HepG2 (cell line): Measurements from ENCODE around the gene PHEX. TPM values are rescaled to one million over a fixed set of nuclear protein-coding genes. Genes with fewer than 3 reads are reported as not detected.

Experiments
- ATAC-seq: fragments of 200-7000 bp; cut with Tn5 transposase; 3 replicates; pipeline ENCODE4 v1.9.1; 2020; ENCODE audit warnings: mild to moderate bottlenecking, moderate library complexity
- BruUV-seq: library from RNA; stranded (reverse); fragments of 400-500 nt; replicated peaks from 2 replicates; lab custom pipeline; 2021; lab: Mats Ljungman, UMichigan
- CTCF ChIA-PET: fragments of 300-600 bp; formaldehyde crosslinking; extraction: SDS; loops from one replicate; lab custom pipeline; 2021; ENCODE audit warnings: low total read pairs, inconsistent platforms, low intra/inter-chr PET ratio; lab: Yijun Ruan, JAX
- POLR2A ChIA-PET: fragments of 350-600 bp; sonication (Branson Sonifier 250); formaldehyde crosslinking; loops from one replicate; lab custom pipeline; 2020; ENCODE audit warnings: antibody characterized with exemption, inconsistent platforms; lab: Yijun Ruan, JAX
- DNase-seq: peaks from one replicate; pipeline ENCODE4 v3.0.0-alpha.2; 2015; ENCODE audit warnings: low spot score
- FAIRE-seq: peaks from 3 replicates; lab custom pipeline; 2011; peaks lifted over from hg19 to GRCh38; lab: Jason Lieb, UNC
- H2AFZ ChIP-seq: one replicate; pipeline ENCODE4 v1.6.1; 2011; ENCODE audit warnings: low read length, inconsistent platforms
- H3K27ac ChIP-seq: fragments of 300-600 bp; 3 replicates; pipeline ENCODE4 v1.8.0; 2011; ENCODE audit warnings: mixed run types, mild to moderate bottlenecking, mixed read lengths, low read length, inconsistent platforms; ENCODE audit not compliant: insufficient read depth; ENCODE audit errors: extremely low read length
- H3K27me3 ChIP-seq, 2 experiments: fragments of 200-600 bp in 1 of 2; 2 replicates in 1 of 2; 3 replicates in 1 of 2; pipeline versions ENCODE4 v1.6.0 to v1.8.0; 2011; ENCODE audit warnings: low read length in 2 of 2, mild to moderate bottlenecking in 2 of 2, moderate library complexity in 2 of 2, inconsistent platforms in 1 of 2; ENCODE audit not compliant: insufficient read depth in 2 of 2, control insufficient read depth in 1 of 2
- H3K36me3 ChIP-seq, 2 experiments: fragments of 200-600 bp in 1 of 2; replicated peaks in 1 of 2; 2 replicates in 1 of 2; 3 replicates in 1 of 2; pipeline versions ENCODE4 v1.5.1 to v1.8.0; 2011; ENCODE audit warnings: low read length in 2 of 2, inconsistent platforms in 1 of 2; ENCODE audit not compliant: insufficient read depth in 2 of 2, control insufficient read depth in 1 of 2
- H3K4me1 ChIP-seq: 2 replicates; pipeline ENCODE4 v1.5.1; 2012; ENCODE audit warnings: low read length, inconsistent platforms; ENCODE audit not compliant: insufficient read depth
- H3K4me2 ChIP-seq: 2 replicates; pipeline ENCODE4 v1.6.0; 2011; ENCODE audit warnings: low read depth, low read length, inconsistent platforms
- H3K4me3 ChIP-seq, 3 experiments: fragments of 200-600 bp in 1 of 3; sonication (generic), shearing (Covaris generic) in 1 of 3; replicated peaks in 1 of 3; 2 replicates each; pipeline ENCODE4 v1.5.1; 2011 to 2016; ENCODE audit warnings: low read length in 3 of 3, inconsistent platforms in 2 of 3, low read depth in 2 of 3, mild to moderate bottlenecking in 2 of 3, control low read depth in 1 of 3, mixed read lengths in 1 of 3; ENCODE audit not compliant: insufficient read depth in 1 of 3
- H3K79me2 ChIP-seq: one replicate; pipeline ENCODE4 v1.6.1; 2011; ENCODE audit warnings: low read length, inconsistent platforms; ENCODE audit not compliant: insufficient read depth
- H3K9ac ChIP-seq: 2 replicates; pipeline ENCODE4 v1.6.0; 2011; ENCODE audit warnings: mild to moderate bottlenecking, low read depth, low read length, inconsistent platforms; ENCODE audit not compliant: insufficient read depth
- H3K9me3 ChIP-seq: 2 replicates; pipeline ENCODE4 v1.5.1; 2012; ENCODE audit warnings: mild to moderate bottlenecking, low read length
- H4K20me1 ChIP-seq: 2 replicates; pipeline ENCODE4 v1.6.0; 2011; ENCODE audit warnings: inconsistent platforms, mild to moderate bottlenecking, low read length, moderate library complexity; ENCODE audit not compliant: insufficient read depth
- EED ChIP-seq: sonication (generic); formaldehyde crosslinking; IDR thresholded peaks from 2 replicates; pipeline ENCODE4 v1.5.0; 2020; ENCODE audit warnings: mild to moderate bottlenecking, missing genetic modification reagents
- HHEX ChIP-seq: IDR thresholded peaks from 2 replicates; pipeline ENCODE4 v1.6.1; 2016; ENCODE audit warnings: control low read depth
- HNF4A ChIP-seq: sonication (generic); formaldehyde crosslinking; IDR thresholded peaks from 2 replicates; pipeline ENCODE4 v1.4.0; 2020; ENCODE audit warnings: missing genetic modification reagents
- NKX3-1 ChIP-seq: sonication (generic); formaldehyde crosslinking; IDR thresholded peaks from 2 replicates; pipeline ENCODE4 v1.5.0; 2020; ENCODE audit warnings: missing genetic modification reagents
- RFX1 ChIP-seq: fragments of 450-650 bp; IDR thresholded peaks from 2 replicates; pipeline ENCODE4 v1.6.1; 2017
- ZBTB21 ChIP-seq: sonication (generic); formaldehyde crosslinking; IDR thresholded peaks from 2 replicates; pipeline ENCODE4 v1.4.0; 2020; ENCODE audit warnings: missing genetic modification reagents
- ZFY ChIP-seq: sonication (generic); formaldehyde crosslinking; IDR thresholded peaks from 2 replicates; pipeline ENCODE4 v1.4.0; 2020; ENCODE audit warnings: missing genetic modification reagents
- WGBS: methylation state at CpG from one replicate; pipeline ENCODE4 v1.1.6; 2017; ENCODE audit warnings: low lambda C conversion rate; 5-methylcytosine and 5-hydroxymethylcytosine counted together
- in situ Hi-C: cut with HindIII; loops from 2 replicates; pipeline ENCODE4 v1.10.0; 2017; ENCODE audit warnings: low pct_unique_long_range_greater_than_20kb; ENCODE audit not compliant: extremely low pct_ligation_motif_present
- intact Hi-C: fragments of 100-400 bp; cut with micrococcal nuclease; formaldehyde crosslinking; loops from one replicate; pipeline ENCODE4 v1.10.0; 2022; ENCODE audit not compliant: unreplicated experiment
- polyA plus RNA-seq, 8 experiments: library from polyadenylated mRNA; depleted of rRNA in 3 of 8; stranded (reverse) in 7 of 8; unstranded in 1 of 8; fragments of >200 nt; fragmentation: Illumina TruSeq in 4 of 8; extraction: Trizol in 4 of 8; gene quantifications; 2 replicates each; pipeline versions ENCODE4 v1.2.1 to v1.2.3, GENCODE V29; 2011 to 2016; ENCODE audit warnings: low read depth in 4 of 8, missing spikeins in 1 of 8, mixed read lengths in 1 of 8; ENCODE audit not compliant: insufficient read depth in 1 of 8
- total RNA-seq, 5 experiments: library from RNA; depleted of rRNA; stranded (reverse); fragments of >200 nt; fragmentation: Illumina TruSeq; extraction: Trizol; gene quantifications; 2 replicates each; pipeline ENCODE4 v1.2.3, GENCODE V29; 2016; ENCODE audit warnings: low read depth in 1 of 5

PHEX gene
- total and polyA plus RNA-seq, 2 of the 13 experiments (the other 11 are each of a cell fraction or from before 2014, with no cell fraction given): 0.01 to 0.27 TPM

DNA sequence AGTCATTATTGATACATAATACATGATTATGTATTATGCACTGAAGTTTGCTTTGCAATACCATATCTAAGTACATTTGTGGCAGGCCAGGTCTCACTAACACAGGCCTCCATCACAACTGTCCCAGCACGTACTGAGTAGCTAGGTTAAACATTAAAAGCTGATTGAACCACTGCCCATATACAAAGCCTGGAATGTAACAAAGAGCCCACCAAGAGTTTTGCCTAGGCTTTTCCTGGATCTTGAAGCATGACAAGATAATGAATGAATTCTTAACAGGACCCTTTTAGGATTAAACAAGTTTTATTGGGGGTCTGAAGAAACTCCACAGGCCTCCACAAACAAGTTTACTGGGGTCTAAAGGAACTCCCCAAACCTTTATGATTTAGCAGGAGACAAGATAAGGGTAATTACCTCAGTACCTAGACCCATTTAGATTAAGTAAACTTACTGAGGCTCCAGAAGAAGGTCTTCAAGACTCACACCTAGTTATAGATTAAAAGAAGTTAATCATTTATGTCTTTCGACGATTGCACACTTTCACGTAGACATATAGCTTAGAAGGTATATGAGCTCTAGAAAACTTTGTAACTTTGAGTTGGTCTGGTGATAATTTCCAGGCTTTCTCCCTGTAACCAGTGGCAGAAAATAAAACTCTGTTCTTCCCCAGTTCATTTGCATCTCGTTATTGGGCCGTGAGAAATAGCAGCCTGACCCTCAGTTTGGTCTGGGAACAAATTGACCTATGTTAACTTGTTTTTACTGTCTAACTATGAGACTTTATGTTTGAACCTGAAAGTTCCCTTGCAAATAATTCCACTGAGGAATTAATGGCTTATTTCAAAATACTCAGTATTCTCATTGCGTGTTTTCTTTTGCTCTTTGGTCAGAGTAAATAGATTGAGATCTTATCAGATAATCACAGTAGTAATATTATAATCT, 84.8 kb downstream of the PHEX start:
- Histone ChIP-seq H3K27me3 (no peaks in the 10 kb centered on the region), H4K20me1 (no peaks in the 10 kb centered on the region), H3K9me3 (no peaks in the 10 kb centered on the region), H3K4me3 (no peak overlapping the region), H3K9ac (no peak overlapping the region), H3K36me3 (no peaks in the 10 kb centered on the region), H3K4me1 (peaks cover 17% of the 10 kb centered on the region), H3K27ac (no peak overlapping the region), H2AFZ (no peak overlapping the region), H3K4me2 (no peak overlapping the region), H3K79me2 (no peaks in the 10 kb centered on the region)
- TF ChIP-seq ZBTB21 (no peak), HNF4A (CRISPR knock-in tag) (no peak), NKX3-1 (CRISPR knock-in tag) (no peak), EED (no peak), HHEX (CRISPR knock-in tag) (no peak)
- DNase-seq (no peak), ATAC-seq (peak; percentile 56; the same call in 2 of the 3 replicates), FAIRE-seq (peak; percentile 58)
- CTCF ChIA-PET: no interaction called here
- intact Hi-C loops: no loop called here
- BruUV-seq: no TSS peak
- in situ Hi-C loops: no loop called here
- 8% methylated on average over 7 of the region's 7 CpGs for WGBS
- POLR2A ChIA-PET: no interaction called here

GRCh38 chrX:22117633-22118032, 85.5 kb downstream of the PHEX start:
- ChIA-PET POLR2A (no interaction called here), CTCF (no interaction called here)
- Histone ChIP-seq H4K20me1 (no peaks in the 10 kb centered on the region), H3K9ac (no peak overlapping the region), H3K4me2 (no peak overlapping the region), H3K27me3 (no peaks in the 10 kb centered on the region), H3K9me3 (no peaks in the 10 kb centered on the region), H2AFZ (no peak overlapping the region), H3K79me2 (no peaks in the 10 kb centered on the region), H3K4me1 (peaks cover 17% of the 10 kb centered on the region), H3K27ac (no peak overlapping the region), H3K36me3 (no peaks in the 10 kb centered on the region), H3K4me3 (no peak overlapping the region)
- no peak for DNase-seq
- WGBS: 34% methylated on average over 2 of the region's 2 CpGs
- in situ Hi-C loops (no loop called here), intact Hi-C loops (no loop called here)
- no peak for ATAC-seq
- TF ChIP-seq ZFY (CRISPR knock-in tag) (no peak), RFX1 (no peak)
- no TSS peak for BruUV-seq
- FAIRE-seq: no peak
